Upper lobe of left lung (tissue), 6 donors: ENCODE data around the gene CCND1. TPM values are rescaled to one million over a fixed set of nuclear protein-coding genes. Genes with fewer than 3 reads are reported as not detected.

Experiments used
- ATAC-seq, 2 donors: fragments of 200-7000 bp; cut with Tn5 transposase; one replicate each; pipeline ENCODE4 v1.9.1; 2022; ENCODE audit warnings: mild to moderate bottlenecking in 2 of 2, moderate library complexity in 2 of 2; ENCODE audit not compliant: low FRiP score in 2 of 2
- DNase-seq, 2 donors: peaks; one replicate each; pipeline ENCODE4 v3.0.0-alpha.2; 2019 to 2020
- H3K27ac ChIP-seq, 4 donors: fragments of 200-600 bp; sonication (generic); one replicate each; pipeline ENCODE4 v1.5.1; 2016 to 2019
- H3K27me3 ChIP-seq, 4 donors: fragments of 200-600 bp; sonication (generic); one replicate each; pipeline ENCODE4 v1.5.1; 2017 to 2019
- H3K36me3 ChIP-seq, 4 donors: fragments of 200-600 bp; sonication (generic); one replicate each; pipeline ENCODE4 v1.5.1; 2016 to 2019
- H3K4me1 ChIP-seq, 4 donors: fragments of 200-600 bp; sonication (generic); one replicate each; pipeline ENCODE4 v1.5.1; 2018 to 2019
- H3K4me3 ChIP-seq, 4 donors: fragments of 200-600 bp; sonication (generic); one replicate each; pipeline ENCODE4 v1.5.1; 2017 to 2019; ENCODE audit warnings: mild to moderate bottlenecking in 2 of 4, moderate library complexity in 1 of 4
- H3K9me3 ChIP-seq, 4 donors: fragments of 200-600 bp; sonication (generic); one replicate each; pipeline ENCODE4 v1.5.1; 2018 to 2019
- CTCF ChIP-seq, 6 experiments: fragments of 450-650 bp in 4 of 6; fragments of 200-600 bp in 2 of 6; sonication (generic) in 2 of 6; IDR thresholded peaks; one replicate each; pipeline ENCODE4 v1.5.1; 2016 to 2019; ENCODE audit warnings: antibody characterized with exemption in 6 of 6
- EP300 ChIP-seq, 4 donors: sonication (generic); formaldehyde crosslinking; IDR thresholded peaks; one replicate each; pipeline ENCODE4 v1.5.1; 2017; ENCODE audit warnings: antibody characterized with exemption in 4 of 4, control low read depth in 2 of 4
- POLR2A ChIP-seq, 4 donors: fragments of 450-650 bp; IDR thresholded peaks; one replicate each; pipeline ENCODE4 v1.5.1; 2016 to 2017; ENCODE audit warnings: antibody characterized with exemption in 4 of 4, mild to moderate bottlenecking in 2 of 4
- POLR2AphosphoS5 ChIP-seq, 2 donors: sonication (generic); formaldehyde crosslinking; IDR thresholded peaks; one replicate each; pipeline ENCODE4 v1.5.1; 2017; ENCODE audit warnings: antibody characterized with exemption in 2 of 2
- WGBS, 2 donors: methylation state at CpG; one replicate each; pipeline ENCODE4 v1.1.5; 2017 to 2018; 5-methylcytosine and 5-hydroxymethylcytosine counted together
- total RNA-seq, 6 donors: library from RNA; depleted of rRNA in 4 of 6; stranded (reverse); fragments of >200 nt in 4 of 6; gene quantifications; one replicate each; pipeline versions ENCODE4 v1.1.0 to v1.2.1, GENCODE V29; 2016 to 2021
- donor health status: DM: no; HTN: no; CAD: no; lungs with moderate emphysema.
- donor health status: DM: no; HTN: yes; CAD: no; lungs with severe emphysema.

The CCND1 gene
- total RNA-seq, 6 donors from 2014 or later = 23.0 to 404 (median 237) TPM

GRCh38 chr11:69630017-69630416, 10.9 kb upstream of the CCND1 start:
- Histone ChIP-seq H3K27me3 (no peaks in the 10 kb centered on the region), H3K9me3 (peaks cover 0 to 4% (median 0%) of the 10 kb centered on the region in 4 donors), H3K4me1 (no peaks in the 10 kb centered on the region), H3K36me3 (no peaks in the 10 kb centered on the region), H3K27ac (no peak overlapping the region), H3K4me3 (no peak overlapping the region)
- WGBS, 2 donors = 98 to 100% methylated on average over 2 of the region's 2 CpGs
- TF ChIP-seq POLR2A (IDR thresholded peaks at IDR 0.05) (no peak), CTCF (IDR thresholded peaks at IDR 0.05) (no peak), EP300 (IDR thresholded peaks at IDR 0.05) (no peak), POLR2AphosphoS5 (IDR thresholded peaks at IDR 0.05) (no peak)
- DNase-seq = no peak
- no peak for ATAC-seq

- TF ChIP-seq POLR2AphosphoS5 (IDR thresholded peaks at IDR 0.05) (no peak), POLR2A (IDR thresholded peaks at IDR 0.05) (no peak), CTCF (IDR thresholded peaks at IDR 0.05) (no peak), EP300 (IDR thresholded peaks at IDR 0.05) (no peak)
- WGBS, 2 donors = 94 to 96% methylated on average over 8 of the region's 8 CpGs
- DNase-seq (no peak), ATAC-seq (no peak)
- Histone ChIP-seq H3K27me3 (no peaks in the 10 kb centered on the region), H3K4me1 (no peaks in the 10 kb centered on the region), H3K27ac (no peak overlapping the region), H3K9me3 (peaks cover 0 to 4% (median 0%) of the 10 kb centered on the region in 4 donors), H3K4me3 (no peak overlapping the region), H3K36me3 (no peaks in the 10 kb centered on the region)
Observed at GRCh38 chr11:69630424-69630823, 10.5 kb upstream of the CCND1 start.

GRCh38 chr11:69632900-69633299, 8.1 kb upstream of the CCND1 start:
- 92 to 97% methylated on average over 4 of the region's 4 CpGs for WGBS, 2 donors
- no peak for TF ChIP-seq POLR2A (IDR thresholded peaks at IDR 0.05)
- no peak for TF ChIP-seq POLR2AphosphoS5 (IDR thresholded peaks at IDR 0.05)
- TF ChIP-seq CTCF (IDR thresholded peaks at IDR 0.05) = no peak
- TF ChIP-seq EP300 (IDR thresholded peaks at IDR 0.05) = no peak
- no peak overlapping the region for H3K27ac ChIP-seq
- peaks cover 20 to 22% (median 21%) of the 10 kb centered on the region in 4 donors for H3K4me1 ChIP-seq
- DNase-seq (no peak), ATAC-seq (no peak)
- no peaks in the 10 kb centered on the region for H3K36me3 ChIP-seq
- H3K9me3 ChIP-seq = peaks cover 0 to 4% (median 0%) of the 10 kb centered on the region in 4 donors
- H3K4me3 ChIP-seq = no peak overlapping the region
- H3K27me3 ChIP-seq = peaks cover 0 to 12% (median 4%) of the 10 kb centered on the region in 4 donors

GRCh38 chr11:69634069-69634468, 6.9 kb upstream of the CCND1 start:
- no peak for TF ChIP-seq POLR2AphosphoS5 (IDR thresholded peaks at IDR 0.05)
- Histone ChIP-seq H3K4me3 (no peak overlapping the region), H3K36me3 (no peaks in the 10 kb centered on the region), H3K4me1 (peaks cover 31 to 32% (median 32%) of the 10 kb centered on the region in 4 donors), H3K27me3 (peaks cover 0 to 17% (median 7%) of the 10 kb centered on the region in 4 donors), H3K9me3 (peaks cover 0 to 4% (median 0%) of the 10 kb centered on the region in 4 donors), H3K27ac (no peak overlapping the region)
- WGBS, 2 donors = 93 to 97% methylated on average over 6 of the region's 6 CpGs
- no peak for ATAC-seq
- DNase-seq = no peak

GRCh38 chr11:69634590-69634989, 6.4 kb upstream of the CCND1 start:
- H3K4me3 ChIP-seq = no peak overlapping the region
- no peak overlapping the region for H3K27ac ChIP-seq
- H3K4me1 ChIP-seq = peaks cover 35 to 37% (median 37%) of the 10 kb centered on the region in 4 donors
- H3K9me3 ChIP-seq = no peaks in the 10 kb centered on the region
- ATAC-seq (no peak), DNase-seq (no peak)
- TF ChIP-seq POLR2A (IDR thresholded peaks at IDR 0.05) (no peak), POLR2AphosphoS5 (IDR thresholded peaks at IDR 0.05) (no peak), EP300 (IDR thresholded peaks at IDR 0.05) (no peak), CTCF (IDR thresholded peaks at IDR 0.05) (no peak)
- H3K36me3 ChIP-seq = no peaks in the 10 kb centered on the region
- H3K27me3 ChIP-seq = peaks cover 0 to 17% (median 7%) of the 10 kb centered on the region in 4 donors
- WGBS, 2 donors = 67 to 83% methylated on average over 3 to 7 of the region's 7 CpGs
